ENCODE results near the gene WDR20. TPM values are rescaled to one million over a fixed set of nuclear protein-coding genes. Genes with fewer than 3 reads are reported as not detected.

The WDR20 gene
- total and polyA plus RNA-seq, 2 donors from 2014 or later: 12.6 to 44.2 TPM

DNA sequence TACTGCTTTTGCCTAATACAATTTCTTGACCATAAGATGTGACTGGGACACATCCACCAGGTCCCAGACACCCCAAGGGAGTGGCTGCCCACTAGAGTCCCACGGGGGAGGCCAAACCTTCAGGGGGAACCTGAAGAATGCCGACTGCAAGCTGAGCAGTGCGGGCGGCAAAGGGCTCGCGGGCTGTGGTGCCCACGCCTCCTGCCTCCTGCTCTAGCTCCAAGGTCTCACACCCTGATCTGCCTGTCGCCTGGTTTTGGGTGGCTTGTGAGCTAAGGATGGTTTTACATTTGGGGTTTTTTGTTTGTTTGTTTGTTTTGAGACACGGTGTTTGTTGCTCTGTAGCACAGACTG, 90.0 kb downstream of the WDR20 start:
- intact Hi-C loops (cut with DNase I): no loop called here
- no peak overlapping the region for H3K27ac ChIP-seq (ENCODE audit: low read depth in 2 of 2, low read length in 2 of 2)

DNA sequence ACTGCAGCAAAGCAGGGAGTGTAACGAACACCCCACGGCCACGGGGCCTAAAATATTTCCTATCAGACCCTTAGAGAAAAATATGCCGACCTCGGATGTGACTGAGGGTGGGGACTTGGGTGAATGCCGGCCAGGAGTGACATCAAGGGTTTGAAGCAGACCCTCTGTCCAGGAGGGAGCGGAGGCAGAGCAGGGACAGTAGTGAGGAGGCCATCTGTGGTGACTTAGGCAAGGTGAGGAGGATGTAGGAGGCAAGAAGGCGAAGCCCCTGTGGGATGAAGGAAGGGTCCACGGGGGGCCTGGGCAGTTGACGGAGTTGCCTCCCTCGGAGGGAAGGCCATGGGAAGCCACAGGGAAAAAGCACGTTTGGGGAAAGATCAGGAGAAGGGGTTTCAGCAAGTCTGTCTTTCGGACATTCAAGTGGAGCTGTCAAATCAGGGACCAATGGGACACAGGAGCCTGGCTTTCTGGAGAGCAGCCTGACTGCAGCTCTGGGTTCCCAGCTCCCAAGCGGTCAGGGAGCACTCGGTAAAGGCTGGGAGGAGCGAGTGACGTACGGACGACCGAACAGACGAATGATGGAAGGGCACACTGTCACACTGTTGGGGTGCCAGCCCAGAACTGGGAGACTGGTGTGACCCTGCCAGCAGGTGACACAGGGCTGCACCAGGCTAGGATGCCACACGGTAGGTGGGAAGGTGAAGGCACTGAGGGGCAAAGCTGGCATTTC, 90.9 kb downstream of the WDR20 start:
- H3K9ac ChIP-seq (ENCODE audit: low read length in 3 of 3): no peak overlapping the region
- TF ChIP-seq, protein P1, sequence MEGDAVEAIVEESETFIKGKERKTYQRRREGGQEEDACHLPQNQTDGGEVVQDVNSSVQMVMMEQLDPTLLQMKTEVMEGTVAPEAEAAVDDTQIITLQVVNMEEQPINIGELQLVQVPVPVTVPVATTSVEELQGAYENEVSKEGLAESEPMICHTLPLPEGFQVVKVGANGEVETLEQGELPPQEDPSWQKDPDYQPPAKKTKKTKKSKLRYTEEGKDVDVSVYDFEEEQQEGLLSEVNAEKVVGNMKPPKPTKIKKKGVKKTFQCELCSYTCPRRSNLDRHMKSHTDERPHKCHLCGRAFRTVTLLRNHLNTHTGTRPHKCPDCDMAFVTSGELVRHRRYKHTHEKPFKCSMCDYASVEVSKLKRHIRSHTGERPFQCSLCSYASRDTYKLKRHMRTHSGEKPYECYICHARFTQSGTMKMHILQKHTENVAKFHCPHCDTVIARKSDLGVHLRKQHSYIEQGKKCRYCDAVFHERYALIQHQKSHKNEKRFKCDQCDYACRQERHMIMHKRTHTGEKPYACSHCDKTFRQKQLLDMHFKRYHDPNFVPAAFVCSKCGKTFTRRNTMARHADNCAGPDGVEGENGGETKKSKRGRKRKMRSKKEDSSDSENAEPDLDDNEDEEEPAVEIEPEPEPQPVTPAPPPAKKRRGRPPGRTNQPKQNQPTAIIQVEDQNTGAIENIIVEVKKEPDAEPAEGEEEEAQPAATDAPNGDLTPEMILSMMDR (IDR thresholded peaks at IDR 0.05; ENCODE audit: borderline replicate concordance, extremely low read depth, insufficient read depth): no peak
- FAIRE-seq (no peak), DNase-seq (no peak)
- H3K27ac ChIP-seq (ENCODE audit: low read depth in 2 of 2, low read length in 2 of 2): no peak overlapping the region
- no peaks in the 10 kb centered on the region for H3K9me3 ChIP-seq (ENCODE audit: control insufficient read depth in 2 of 3, insufficient read depth in 1 of 3, low read length in 3 of 3)
- H3K36me3 ChIP-seq (ENCODE audit: control insufficient read depth in 2 of 3, insufficient read depth in 3 of 3, low read length in 3 of 3): peaks cover 0 to 16% (median 6%) of the 10 kb centered on the region in 3 donors
- H3K4me3 ChIP-seq (ENCODE audit: low read length in 3 of 3): no peak overlapping the region
- peaks cover 0 to 2% (median 0%) of the 10 kb centered on the region in 3 donors for H3K4me1 ChIP-seq (ENCODE audit: control insufficient read depth in 2 of 3, insufficient read depth in 2 of 3, low read depth in 1 of 3, low read length in 3 of 3)
- intact Hi-C loops (cut with DNase I): no loop called here
- H3K27me3 ChIP-seq (ENCODE audit: control insufficient read depth, insufficient read depth, low read length): no peaks in the 10 kb centered on the region

More for the DNA sequence above, 90.0 kb downstream of the WDR20 start:
- Histone ChIP-seq H3K4me3 (ENCODE audit: low read length in 3 of 3) (no peak overlapping the region), H3K36me3 (ENCODE audit: control insufficient read depth in 2 of 3, insufficient read depth in 3 of 3, low read length in 3 of 3) (peaks cover 0 to 16% (median 6%) of the 10 kb centered on the region in 3 donors), H3K9ac (ENCODE audit: low read length in 3 of 3) (no peak overlapping the region), H3K27me3 (ENCODE audit: control insufficient read depth, insufficient read depth, low read length) (no peaks in the 10 kb centered on the region), H3K9me3 (ENCODE audit: control insufficient read depth in 2 of 3, insufficient read depth in 1 of 3, low read length in 3 of 3) (no peaks in the 10 kb centered on the region), H3K4me1 (ENCODE audit: control insufficient read depth in 2 of 3, insufficient read depth in 2 of 3, low read depth in 1 of 3, low read length in 3 of 3) (peaks cover 0 to 5% (median 2%) of the 10 kb centered on the region in 3 donors)
- no peak for FAIRE-seq
- no peak for DNase-seq
- TF ChIP-seq, protein P1 (IDR thresholded peaks at IDR 0.05; ENCODE audit: borderline replicate concordance, extremely low read depth, insufficient read depth): no peak

DNA sequence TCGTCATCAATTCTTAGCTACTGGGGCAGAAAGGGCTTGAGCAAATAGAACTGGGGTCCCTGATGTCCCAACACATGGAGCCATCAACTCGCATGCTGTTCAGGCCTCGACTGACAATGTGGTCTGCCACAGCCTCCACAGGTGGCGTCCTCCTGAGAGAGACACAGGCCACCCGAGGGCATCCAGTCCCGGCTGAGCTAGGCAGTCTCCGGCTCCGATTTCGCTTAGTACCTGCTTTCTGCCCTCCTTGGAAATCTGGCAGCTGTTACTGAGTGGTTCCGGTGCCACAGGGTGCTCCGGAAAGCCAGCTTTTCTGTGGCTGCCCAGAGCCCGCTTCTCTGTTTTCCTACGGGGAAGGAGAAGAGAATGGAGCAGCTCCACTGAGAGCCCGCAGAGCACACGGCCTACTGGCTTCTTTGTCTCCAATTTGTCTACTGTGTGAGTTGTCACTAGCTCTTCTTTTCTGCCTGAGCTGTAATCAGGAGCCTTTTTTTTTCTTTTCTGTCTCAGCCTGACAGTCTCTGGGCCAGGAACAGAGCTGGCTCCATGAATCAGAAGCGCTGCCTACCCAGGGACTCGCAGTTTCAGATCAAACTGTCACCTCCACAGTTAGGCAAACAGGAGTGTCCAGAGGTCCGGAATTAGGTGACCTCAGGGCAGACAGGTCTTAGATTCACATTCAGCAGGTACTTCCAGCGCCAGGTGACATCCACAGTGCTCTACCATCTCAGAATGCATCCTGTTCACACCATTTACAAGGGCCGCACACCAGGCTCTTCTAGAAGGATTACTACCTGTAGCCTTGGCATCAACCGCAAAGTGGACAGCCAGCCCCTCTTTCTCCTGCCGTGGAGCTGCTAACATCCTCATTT, 92.0 kb downstream of the WDR20 start:
- FAIRE-seq (no peak), DNase-seq (no peak)
- H3K9me3 ChIP-seq (ENCODE audit: control insufficient read depth in 2 of 3, insufficient read depth in 1 of 3, low read length in 3 of 3): no peaks in the 10 kb centered on the region
- TF ChIP-seq, protein P1 (IDR thresholded peaks at IDR 0.05; ENCODE audit: borderline replicate concordance, extremely low read depth, insufficient read depth): no peak
- intact Hi-C loops (cut with DNase I): no loop called here
- no peak overlapping the region for H3K4me3 ChIP-seq (ENCODE audit: low read length in 3 of 3)
- H3K27ac ChIP-seq (ENCODE audit: low read depth in 2 of 2, low read length in 2 of 2): no peak overlapping the region
- no peak overlapping the region for H3K9ac ChIP-seq (ENCODE audit: low read length in 3 of 3)
- H3K4me1 ChIP-seq (ENCODE audit: control insufficient read depth in 2 of 3, insufficient read depth in 2 of 3, low read depth in 1 of 3, low read length in 3 of 3): no peaks in the 10 kb centered on the region
- peaks cover 0 to 16% (median 6%) of the 10 kb centered on the region in 3 donors for H3K36me3 ChIP-seq (ENCODE audit: control insufficient read depth in 2 of 3, insufficient read depth in 3 of 3, low read length in 3 of 3)
- H3K27me3 ChIP-seq (ENCODE audit: control insufficient read depth, insufficient read depth, low read length): no peaks in the 10 kb centered on the region

Measured in kidney (tissue), 14 donors.